NCI-H1417 treated with DMSO at 0.1 percent for 48 hours (cell line): Measurements from ENCODE around the gene RREB1.
A peak's percentile ranks its signal among the peaks of the same experiment; 100 is the strongest.

Experiments
- DNase-seq: peaks from one replicate; lab custom pipeline; 2025; lab: John Stamatoyannopoulos, UW

RREB1 gene

GRCh38 chr6:7122684-7123083 is 14.9 kb downstream of the RREB1 start:
- no peak for DNase-seq

DNA sequence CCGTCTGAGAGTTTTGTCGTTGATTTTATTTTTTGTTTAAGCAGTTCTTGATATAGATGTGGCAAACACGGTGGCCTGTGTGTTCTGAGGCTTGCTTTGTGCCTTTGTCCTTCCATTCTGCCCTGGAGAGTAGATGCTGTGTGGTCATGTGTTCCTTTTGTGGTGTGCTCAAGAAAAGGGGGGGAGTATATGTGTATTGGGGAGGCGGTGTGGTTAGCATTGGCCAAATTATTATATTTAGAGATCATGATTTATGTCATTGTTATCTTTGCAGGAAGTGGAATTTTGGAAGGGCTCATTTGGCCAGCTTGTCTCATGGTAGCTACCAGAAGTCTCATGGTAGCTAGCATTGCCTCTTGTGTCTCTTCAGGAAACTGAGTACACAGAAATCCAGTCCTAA is 16.4 kb downstream of the RREB1 start:
- no peak for DNase-seq

- DNase-seq: no peak
Observed at GRCh38 chr6:7124636-7125035, 16.9 kb downstream of the RREB1 start.

- no peak for DNase-seq
Observed at GRCh38 chr6:7125290-7125689, 17.5 kb downstream of the RREB1 start.

GRCh38 chr6:7126754-7127153 is 19.0 kb downstream of the RREB1 start:
- no peak for DNase-seq

DNA sequence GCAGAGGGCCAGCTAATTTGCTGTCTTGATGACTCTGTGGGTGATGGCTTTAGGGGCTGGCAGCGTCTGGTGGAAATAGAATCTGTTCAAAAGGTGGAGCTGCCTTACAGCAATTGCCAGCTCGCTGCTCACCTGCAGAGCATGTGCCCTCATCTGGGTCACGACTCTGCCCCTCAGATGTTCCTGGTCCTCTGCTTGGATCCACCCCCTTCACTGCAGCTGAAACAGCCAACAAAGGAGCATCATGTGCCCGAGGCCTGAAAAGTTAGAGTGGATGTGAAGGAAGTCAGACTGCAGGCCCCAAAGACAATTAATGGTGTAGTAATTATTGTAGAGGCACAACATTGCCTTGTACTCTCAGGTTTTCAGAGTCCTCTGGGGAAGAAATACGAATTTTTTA is 19.9 kb downstream of the RREB1 start:
- no peak for DNase-seq

DNA sequence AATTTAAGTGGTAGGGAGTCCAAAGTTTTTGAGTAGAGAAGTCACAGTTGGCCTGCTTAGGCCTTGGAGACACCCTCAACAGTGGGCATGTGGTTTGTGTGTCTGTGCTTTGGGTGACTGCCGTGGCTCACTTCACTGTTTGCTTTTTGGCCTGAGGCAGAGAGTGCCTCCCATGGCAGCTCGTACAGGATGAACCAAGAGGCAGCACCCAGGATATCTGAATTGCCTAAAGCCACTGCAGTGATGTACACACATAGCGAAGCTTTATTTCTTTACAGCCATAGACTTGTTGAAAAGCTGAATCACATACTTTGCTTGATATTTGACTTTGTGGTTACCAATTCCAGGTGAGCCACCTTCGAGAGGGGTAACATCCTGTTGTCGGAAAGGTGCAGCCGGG is 21.6 kb downstream of the RREB1 start:
- DNase-seq: no peak

DNA sequence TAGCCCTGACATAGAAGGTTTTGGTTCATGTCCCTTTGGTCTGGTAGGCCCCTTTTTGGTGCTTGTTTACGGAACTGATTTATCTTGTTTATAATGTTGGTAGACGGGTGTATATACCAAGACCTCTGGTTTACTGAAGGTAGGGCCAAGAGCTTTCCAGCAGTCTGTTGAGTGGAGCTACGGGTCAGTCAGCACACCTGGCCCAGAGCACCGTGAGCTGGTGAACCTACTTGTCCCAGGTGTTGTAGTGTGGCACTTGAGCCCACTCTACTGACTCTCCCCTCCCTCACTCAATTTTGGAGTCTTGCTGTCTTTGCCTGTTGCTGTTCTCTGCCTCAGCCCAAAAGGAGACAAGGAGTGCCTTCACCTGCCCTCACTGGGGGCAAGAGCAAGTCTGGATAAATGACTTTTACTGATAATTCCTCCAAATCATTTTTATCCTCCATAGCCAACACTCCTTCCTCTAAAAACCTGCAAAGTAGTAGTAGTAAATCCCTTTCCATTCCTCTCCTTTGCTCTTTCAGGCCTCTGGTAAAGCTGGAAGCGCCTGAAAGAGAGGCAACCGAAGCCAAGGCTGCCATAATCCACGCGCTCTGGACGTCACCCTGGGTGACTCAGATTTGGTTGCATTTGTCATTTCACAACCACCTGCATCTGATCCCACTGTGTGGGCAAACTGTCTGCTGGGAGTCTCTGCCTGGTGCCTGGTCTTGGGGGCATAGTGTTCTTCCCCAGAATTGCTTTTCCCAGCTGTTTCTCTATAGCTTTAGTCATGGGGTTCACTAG is 22.2 kb downstream of the RREB1 start:
- DNase-seq: no peak

DNA sequence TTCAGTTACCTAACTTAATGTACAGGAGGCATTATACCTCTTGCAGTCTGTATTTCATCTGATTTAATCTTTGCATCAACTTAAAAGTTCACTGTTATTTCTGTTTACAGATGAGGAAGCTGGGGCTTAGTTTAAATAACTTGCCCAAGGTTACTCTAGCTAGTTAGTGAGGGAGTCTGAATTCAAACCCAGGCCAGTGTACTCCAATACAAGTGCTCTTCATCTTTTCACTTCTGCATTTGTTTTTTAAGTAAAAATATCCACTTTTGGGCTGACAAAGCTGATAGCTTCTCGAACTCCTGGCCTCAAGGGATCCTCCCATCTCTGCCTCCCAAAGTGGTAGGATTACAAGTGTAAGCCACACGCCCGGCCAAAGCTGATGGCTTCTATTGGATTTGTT is 23.6 kb downstream of the RREB1 start:
- DNase-seq: no peak

DNA sequence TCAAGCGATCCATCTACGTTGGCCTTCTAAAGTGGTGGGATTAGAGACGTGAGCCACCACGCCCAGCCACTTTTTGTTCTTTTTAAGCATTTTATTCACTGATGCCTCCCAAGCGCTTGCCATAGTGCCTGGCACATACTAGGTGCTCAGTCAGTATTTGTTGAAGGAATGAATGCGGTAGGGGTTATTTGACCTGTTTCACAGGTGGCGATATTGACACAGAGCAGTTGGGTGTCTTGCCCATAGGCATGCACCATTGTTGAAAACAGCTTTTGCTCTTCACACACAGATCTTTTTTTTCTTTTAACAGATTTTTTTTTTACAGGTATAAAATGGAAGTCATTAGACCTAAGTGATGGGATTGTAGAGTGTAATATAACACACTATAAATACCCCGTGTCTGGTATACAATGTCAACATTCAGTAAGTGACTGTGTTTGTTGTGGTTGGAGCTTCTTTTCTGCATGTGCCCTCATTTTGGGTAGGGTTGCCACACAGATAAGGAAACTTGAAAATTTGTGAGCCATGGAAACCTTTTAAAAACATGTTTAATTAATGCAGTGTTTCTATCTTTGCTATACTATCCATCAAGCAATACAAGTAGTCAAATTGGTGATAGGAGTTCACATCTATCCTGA is 24.8 kb downstream of the RREB1 start:
- DNase-seq: no peak

- DNase-seq: no peak
Observed at GRCh38 chr6:7134999-7135745, 27.4 kb downstream of the RREB1 start.

DNA sequence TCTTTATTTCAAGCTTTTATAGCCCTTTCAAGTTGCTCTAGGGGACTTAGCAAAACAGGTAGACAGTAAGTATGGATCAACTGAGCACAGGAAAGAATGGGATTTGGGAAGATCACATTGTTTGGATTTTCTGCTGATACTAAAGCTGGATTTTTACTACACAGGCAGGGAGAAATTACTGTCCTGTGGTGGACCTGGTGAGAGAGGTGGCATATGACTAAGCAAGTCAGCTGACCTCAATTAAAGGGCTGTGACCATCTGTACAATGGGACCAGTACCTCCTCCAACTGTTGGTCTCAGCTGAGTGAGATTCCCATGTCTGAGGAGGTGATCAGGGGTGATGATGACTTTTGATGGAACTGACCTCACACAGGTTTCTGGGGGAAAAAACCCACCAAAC is 28.0 kb downstream of the RREB1 start:
- DNase-seq: no peak

GRCh38 chr6:7136859-7137334 is 29.1 kb downstream of the RREB1 start:
- DNase-seq: no peak

DNA sequence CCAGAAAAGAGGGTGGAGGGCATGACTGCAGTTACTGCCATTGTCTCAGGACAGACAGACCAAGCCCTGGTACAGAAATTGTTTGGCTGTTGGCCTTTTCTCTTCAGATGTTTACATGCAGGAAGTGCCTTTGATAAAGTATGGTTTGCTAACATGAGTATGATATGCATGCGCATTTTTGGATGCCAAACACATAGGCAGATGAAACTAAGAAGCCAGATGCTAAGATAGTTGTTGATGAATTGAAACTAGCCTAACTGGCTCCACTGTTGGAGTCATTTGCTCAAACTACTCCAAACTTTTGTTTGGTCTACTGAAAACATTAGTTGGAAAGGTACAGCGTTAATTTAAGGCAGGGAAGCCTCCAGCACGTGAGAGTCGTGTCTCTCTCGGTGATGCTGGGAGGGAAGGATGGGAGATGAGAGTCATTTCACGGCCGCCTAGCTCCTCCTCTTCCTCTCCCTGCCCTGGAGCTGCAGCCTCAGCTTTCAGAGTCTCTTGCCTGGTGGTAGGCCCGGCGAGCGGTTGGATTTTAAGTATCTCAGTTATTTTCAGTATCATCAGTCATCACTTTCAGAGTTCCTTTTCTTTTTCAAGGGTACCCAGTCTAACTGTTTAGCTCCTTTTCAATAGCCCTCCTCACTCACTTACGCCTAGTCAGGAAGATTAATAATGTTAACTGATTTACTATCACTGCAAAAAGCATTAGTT is 29.7 kb downstream of the RREB1 start:
- no peak for DNase-seq

- no peak for DNase-seq
Observed at GRCh38 chr6:7138046-7138531, 30.3 kb downstream of the RREB1 start.

DNA sequence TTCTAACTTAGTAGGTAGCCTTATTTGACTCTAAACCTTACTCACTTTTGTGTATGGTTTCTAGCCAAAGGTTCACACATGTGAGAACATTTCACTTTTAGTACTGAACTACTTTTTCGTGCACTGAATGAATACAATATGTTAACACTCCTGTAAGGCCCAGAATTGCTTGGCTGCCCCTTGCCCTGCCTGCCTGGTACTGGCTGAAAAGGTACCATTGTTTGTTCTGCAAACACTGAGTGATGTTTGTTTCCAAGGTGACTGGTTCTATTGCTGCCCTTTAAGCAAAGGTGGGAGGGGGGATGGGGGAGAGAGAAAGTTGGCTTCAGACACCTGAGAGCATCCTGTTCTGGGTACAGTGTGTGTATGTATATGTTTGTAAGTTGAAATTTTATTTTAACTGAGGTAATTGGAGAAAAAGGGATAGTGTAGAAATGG is 31.2 kb downstream of the RREB1 start:
- DNase-seq: peak; percentile 82

DNA sequence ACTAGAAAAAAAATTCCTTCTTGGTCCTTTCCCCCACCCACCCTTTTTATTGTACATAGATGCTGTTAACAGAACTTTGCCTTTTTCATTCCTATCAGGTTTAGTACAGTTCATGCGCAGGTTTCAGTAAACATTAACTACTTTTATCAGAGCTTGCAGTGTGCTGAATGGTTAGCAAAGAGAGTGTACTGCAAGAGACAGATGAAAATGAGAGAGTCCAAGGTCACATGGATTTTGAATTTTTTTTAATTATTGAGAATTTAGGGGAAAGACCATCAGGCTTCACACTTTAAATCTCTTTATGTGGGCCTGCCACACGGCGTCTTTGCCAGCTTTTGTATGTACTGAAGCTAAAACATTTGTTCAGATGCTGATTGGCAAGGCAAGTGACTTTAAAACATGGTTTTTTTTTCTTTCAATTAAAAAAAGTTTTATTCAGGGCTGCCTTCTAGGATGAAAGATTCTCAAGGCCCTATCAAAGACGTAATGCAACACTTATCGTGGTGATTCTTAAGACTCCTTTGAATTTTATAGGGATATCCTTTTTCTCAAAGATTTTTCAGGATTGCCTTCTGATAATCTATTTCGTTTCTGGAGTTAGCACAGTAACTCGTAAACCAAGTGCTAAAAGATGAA is 32.2 kb downstream of the RREB1 start:
- DNase-seq: no peak

- peak; percentile 32 for DNase-seq
Observed at GRCh38 chr6:7140631-7141378, 33.0 kb downstream of the RREB1 start.

DNA sequence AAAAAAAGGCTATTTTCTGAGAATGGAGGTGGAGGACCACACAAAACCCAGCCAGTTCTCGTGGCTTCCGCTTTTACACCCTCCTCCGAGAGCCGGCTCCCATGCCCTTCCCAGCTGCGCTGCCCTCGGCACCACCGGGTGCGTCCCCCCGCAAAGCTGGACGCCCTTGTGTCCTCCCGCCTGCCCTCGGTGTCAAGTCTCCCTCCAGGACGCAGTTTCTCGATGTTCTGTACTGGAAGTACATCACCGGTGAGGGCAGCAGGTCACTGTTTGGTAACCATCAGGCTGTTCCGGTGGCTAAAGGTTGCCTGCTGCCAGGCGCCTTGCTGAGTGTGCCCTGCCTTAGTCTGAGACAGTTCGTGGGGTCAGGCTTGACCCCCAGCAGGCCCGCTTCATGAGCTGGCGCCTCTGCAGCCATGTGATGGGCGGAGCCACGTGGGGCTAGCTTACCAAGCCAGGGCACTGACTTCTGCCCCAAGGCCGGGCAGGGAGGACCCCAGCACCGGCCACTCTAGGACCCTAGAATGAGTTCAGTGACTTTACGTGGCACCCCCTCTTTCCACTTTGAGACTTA is 34.6 kb downstream of the RREB1 start:
- no peak for DNase-seq

- DNase-seq: peak; percentile 43
Observed at GRCh38 chr6:7142918-7143475, 35.2 kb downstream of the RREB1 start.
